ENCODE measurements around the gene MGAT2.
A peak's percentile ranks its signal among the peaks of the same experiment; 100 is the strongest.

Gene MGAT2

DNA sequence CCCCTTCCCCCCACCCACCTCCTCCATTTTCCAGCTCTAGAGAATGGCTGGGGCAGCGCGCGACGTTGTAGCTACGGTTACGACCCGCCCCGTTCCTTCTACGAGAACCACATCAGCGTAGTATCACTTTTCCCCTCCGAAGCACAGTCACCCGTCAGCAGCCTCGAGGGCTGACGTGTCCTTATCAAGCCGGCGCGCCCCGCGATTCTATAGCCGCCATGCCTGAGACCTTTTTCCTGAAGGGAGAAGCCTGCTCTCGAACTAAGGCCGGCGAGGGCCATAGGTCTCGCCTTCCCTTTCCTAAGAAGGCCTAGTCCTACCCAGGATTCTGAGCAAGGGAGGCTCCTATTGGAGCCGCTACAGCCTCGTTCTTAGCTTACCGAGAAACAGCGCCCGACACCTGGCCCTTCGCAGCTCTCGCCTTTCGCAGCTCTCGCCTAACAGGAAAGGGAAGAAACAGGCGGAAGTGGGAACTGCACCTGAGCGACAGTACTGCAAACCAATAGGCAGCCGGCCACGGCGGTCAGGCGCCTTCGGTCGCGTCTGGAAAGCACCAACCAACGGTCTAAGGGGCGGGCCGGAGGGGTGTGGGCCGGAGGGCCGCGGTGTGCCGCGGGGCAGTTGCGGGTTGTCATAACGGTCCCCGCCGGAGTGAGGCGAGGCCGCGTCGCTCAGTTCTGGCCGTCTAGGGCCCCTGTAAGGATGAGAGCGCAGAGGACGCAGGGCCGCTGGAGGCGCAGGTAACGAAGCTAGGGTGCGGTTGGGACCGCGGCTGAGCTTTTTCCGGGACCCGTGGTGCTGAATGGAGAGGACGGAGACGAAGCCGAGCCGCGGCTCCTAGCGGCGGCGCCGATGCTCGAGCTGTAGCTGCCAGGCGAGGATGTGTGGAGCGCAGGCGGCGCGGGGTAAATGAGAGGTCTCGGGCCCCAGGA lies at the start of gene MGAT2, which contains the start of gene RPL36AL:
Gene MGAT2, plus strand, starts transcription at position 618 of the 932 bp plus-strand sequence. CDS start 470 bp downstream, outside the sequence.
Gene RPL36AL, minus strand, starts transcription at position 445 of the 932 bp plus-strand sequence. CDS start 1,522 bp downstream, outside the sequence.
- TF ChIP-seq, protein P1, sequence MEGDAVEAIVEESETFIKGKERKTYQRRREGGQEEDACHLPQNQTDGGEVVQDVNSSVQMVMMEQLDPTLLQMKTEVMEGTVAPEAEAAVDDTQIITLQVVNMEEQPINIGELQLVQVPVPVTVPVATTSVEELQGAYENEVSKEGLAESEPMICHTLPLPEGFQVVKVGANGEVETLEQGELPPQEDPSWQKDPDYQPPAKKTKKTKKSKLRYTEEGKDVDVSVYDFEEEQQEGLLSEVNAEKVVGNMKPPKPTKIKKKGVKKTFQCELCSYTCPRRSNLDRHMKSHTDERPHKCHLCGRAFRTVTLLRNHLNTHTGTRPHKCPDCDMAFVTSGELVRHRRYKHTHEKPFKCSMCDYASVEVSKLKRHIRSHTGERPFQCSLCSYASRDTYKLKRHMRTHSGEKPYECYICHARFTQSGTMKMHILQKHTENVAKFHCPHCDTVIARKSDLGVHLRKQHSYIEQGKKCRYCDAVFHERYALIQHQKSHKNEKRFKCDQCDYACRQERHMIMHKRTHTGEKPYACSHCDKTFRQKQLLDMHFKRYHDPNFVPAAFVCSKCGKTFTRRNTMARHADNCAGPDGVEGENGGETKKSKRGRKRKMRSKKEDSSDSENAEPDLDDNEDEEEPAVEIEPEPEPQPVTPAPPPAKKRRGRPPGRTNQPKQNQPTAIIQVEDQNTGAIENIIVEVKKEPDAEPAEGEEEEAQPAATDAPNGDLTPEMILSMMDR (IDR thresholded peaks at IDR 0.05; ENCODE audit: low read depth, low read length): peak; percentile 45

DNA sequence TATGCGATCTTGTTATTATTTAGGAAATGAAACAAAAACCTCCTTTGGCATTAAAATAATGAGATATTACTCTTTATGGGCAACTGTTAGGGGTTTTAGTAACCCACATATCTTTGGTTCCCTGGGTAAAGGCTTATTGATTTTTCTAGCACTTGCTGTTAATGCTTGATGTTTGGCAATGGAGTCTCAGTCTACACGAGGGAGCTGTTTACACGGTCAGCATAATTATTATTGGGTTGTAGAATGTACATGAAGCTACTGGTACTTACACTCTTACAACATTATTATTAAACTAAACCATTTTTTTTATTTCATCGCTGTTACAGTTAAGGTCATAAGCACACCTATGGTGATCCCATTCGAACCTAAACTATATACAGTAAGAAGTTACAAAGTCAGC lies 46.6 kb upstream of the MGAT2 start:
- no peak for DNase-seq (ENCODE audit: low read depth, low spot score)
- no peak overlapping the region for H3K4me3 ChIP-seq (ENCODE audit: low read depth, low read length)
- TF ChIP-seq, protein P1 (IDR thresholded peaks at IDR 0.05; ENCODE audit: low read depth, low read length): no peak
- in situ Hi-C loops (cut with HindIII; ENCODE audit: low sequenced_read_pairs): no loop called here

More for the DNA sequence above, at the start of gene MGAT2, which contains the start of gene RPL36AL:
- peak; percentile 99 for DNase-seq (ENCODE audit: low read depth, low spot score)
- in situ Hi-C loops (cut with HindIII; ENCODE audit: low sequenced_read_pairs): no loop called here
- peak within 1 kb of the TSS; percentile 93 for H3K4me3 ChIP-seq (ENCODE audit: low read depth, low read length)

DNA sequence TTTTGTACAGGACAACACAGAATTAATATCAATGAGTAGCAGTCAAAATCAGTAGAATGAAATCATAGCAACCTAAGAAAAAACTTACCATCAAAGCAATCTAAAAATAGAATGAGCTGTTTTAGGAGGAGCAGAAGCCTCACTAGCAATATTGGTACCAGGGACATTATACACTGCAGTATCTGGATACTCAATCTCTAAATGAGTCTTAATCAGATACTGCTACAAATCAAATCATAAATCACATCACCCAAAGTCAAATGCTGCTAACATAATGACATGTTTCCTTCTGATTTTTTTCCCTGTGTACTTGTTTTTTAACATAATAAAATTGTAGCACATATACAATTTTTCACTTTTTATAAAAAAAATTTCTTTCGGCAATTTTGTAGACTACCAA lies 42.5 kb upstream of the MGAT2 start:
- in situ Hi-C loops (cut with HindIII; ENCODE audit: low sequenced_read_pairs): no loop called here
- TF ChIP-seq, protein P1 (IDR thresholded peaks at IDR 0.05; ENCODE audit: low read depth, low read length): no peak
- H3K4me3 ChIP-seq (ENCODE audit: low read depth, low read length): no peak overlapping the region
- DNase-seq (ENCODE audit: low read depth, low spot score): no peak

DNA sequence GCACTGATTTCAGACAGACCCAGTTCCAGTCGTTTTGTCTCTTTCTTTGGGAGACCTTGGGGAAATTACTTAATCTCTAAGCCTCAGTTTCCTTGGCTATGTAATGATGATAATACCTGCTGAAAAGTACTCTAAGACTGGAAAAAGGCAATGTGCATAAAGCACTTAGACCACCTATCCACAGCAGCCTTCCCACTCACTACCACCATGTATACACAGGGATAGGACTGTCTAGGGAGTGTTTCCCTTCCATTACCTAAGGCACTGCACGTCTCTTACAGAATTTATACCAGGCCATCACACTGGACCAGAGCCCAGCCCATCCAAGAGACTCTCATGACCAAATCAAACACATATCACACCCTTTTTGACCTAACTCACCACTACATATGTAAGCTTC lies 40.8 kb upstream of the MGAT2 start:
- TF ChIP-seq, protein P1 (IDR thresholded peaks at IDR 0.05; ENCODE audit: low read depth, low read length): no peak
- no peak for DNase-seq (ENCODE audit: low read depth, low spot score)
- in situ Hi-C loops (cut with HindIII; ENCODE audit: low sequenced_read_pairs): no loop called here
- no peak overlapping the region for H3K4me3 ChIP-seq (ENCODE audit: low read depth, low read length)

DNA sequence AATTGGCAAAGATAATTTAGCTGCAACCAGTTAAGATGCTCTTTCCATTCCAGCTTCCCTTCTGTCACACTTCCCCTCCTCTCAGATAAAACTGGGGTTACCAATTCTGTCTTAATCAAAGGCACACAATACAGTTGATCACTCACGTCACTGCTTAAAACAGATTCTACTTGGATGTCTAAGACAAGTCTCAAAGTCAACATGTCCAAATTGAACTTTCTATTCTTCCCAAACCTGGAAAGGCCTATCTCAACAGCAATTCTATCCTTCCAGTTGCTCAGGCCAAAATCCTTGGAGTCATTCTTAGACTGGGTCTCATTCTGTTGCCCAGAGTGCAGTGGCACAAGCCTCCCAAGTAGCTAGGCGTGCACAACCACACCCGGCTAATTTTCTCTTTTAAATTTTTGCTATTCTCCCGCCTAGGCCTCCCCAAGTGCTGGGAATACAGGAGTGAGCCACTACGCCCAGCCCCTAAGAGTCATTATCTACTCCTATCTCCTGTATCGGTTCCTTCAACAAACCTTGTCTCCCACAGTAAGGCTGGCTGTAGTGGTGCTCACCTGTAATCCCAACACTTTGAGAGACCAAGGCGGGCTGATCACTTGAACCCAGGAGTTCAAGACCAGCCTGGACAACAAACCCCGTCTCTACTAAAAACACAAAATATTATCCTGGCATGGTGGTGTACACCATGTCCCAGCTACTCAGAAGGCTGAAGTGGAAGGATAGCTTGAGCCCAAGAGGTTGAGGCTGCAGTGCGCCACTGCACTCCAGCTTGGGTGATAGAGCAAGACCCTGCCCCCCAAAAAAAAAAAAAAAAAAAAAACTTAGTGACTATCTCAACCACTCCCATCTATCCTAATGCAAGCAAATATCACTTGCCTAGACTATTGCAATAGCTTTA lies 39.1 kb upstream of the MGAT2 start:
- H3K4me3 ChIP-seq (ENCODE audit: low read depth, low read length): no peak overlapping the region
- DNase-seq (ENCODE audit: low read depth, low spot score): no peak
- TF ChIP-seq, protein P1 (IDR thresholded peaks at IDR 0.05; ENCODE audit: low read depth, low read length): no peak
- in situ Hi-C loops (cut with HindIII; ENCODE audit: low sequenced_read_pairs): no loop called here
